GM12878 (cell line): ENCODE results near the gene ELL. TPM values are rescaled to one million over a fixed set of nuclear protein-coding genes. Genes with fewer than 3 reads are reported as not detected.

Source experiments
- ATAC-seq: fragments of 200-7000 bp; cut with Tn5 transposase; 3 replicates; pipeline ENCODE4 v1.9.1; 2020; ENCODE audit warnings: mild to moderate bottlenecking, moderate library complexity
- BruUV-seq: library from RNA; stranded (reverse); fragments of 400-500 nt; replicated peaks from 2 replicates; lab custom pipeline; 2021; lab: Mats Ljungman, UMichigan
- CTCF ChIA-PET: fragments of 300-600 bp; sonication (Branson Sonifier 250); formaldehyde crosslinking; extraction: SDS; loops from one replicate; lab custom pipeline; 2021; ENCODE audit warnings: inconsistent platforms; lab: Yijun Ruan, JAX
- POLR2A ChIA-PET: fragments of 350-600 bp; formaldehyde crosslinking; extraction: SDS; loops from one replicate; lab custom pipeline; 2021; ENCODE audit warnings: inconsistent platforms; lab: Charles Lee
- RAD21 ChIA-PET: fragments of 300-600 bp; sonication (Branson Sonifier 250); formaldehyde crosslinking; loops from one replicate; lab custom pipeline; 2023; ENCODE audit warnings: antibody characterized with exemption; ENCODE audit not compliant: unreplicated experiment; lab: Charles Lee
- SMC1A ChIA-PET: fragments of 300-600 bp; sonication (Branson Sonifier 250); formaldehyde crosslinking; loops from one replicate; lab custom pipeline; 2023; ENCODE audit not compliant: unreplicated experiment, uncharacterized antibody; lab: Charles Lee
- DNase-seq: peaks from one replicate; pipeline ENCODE4 v3.0.0-alpha.2; 2011; ENCODE audit warnings: low read depth, low spot score
- FAIRE-seq: peaks from 3 replicates; lab custom pipeline; 2011; peaks lifted over from hg19 to GRCh38; lab: Jason Lieb, UNC
- H2AFZ ChIP-seq: 2 replicates; pipeline ENCODE4 v1.6.0; 2011; ENCODE audit warnings: low read depth, low read length, control low read depth; ENCODE audit not compliant: control insufficient read depth
- H3K27ac ChIP-seq: 2 replicates; pipeline ENCODE4 v1.5.1; 2011; ENCODE audit warnings: control low read depth; ENCODE audit not compliant: control insufficient read depth, insufficient read depth
- H3K27me3 ChIP-seq, 2 experiments: replicated peaks in 1 of 2; 2 replicates each; pipeline versions ENCODE4 v1.6.0 to v1.6.1; 2011; ENCODE audit warnings: low read length in 1 of 2; ENCODE audit not compliant: control insufficient read depth in 2 of 2, insufficient read depth in 2 of 2
- H3K36me3 ChIP-seq, 2 experiments: 2 replicates each; pipeline ENCODE4 v1.5.1; 2011; ENCODE audit warnings: low read length in 1 of 2; ENCODE audit not compliant: control insufficient read depth in 2 of 2, insufficient read depth in 2 of 2
- H3K4me1 ChIP-seq: 2 replicates; pipeline ENCODE4 v1.6.1; 2011; ENCODE audit warnings: mild to moderate bottlenecking, low read length, moderate library complexity, mixed read lengths; ENCODE audit not compliant: control insufficient read depth, insufficient read depth
- H3K4me2 ChIP-seq: 2 replicates; pipeline ENCODE4 v1.6.0; 2011; ENCODE audit warnings: control low read depth; ENCODE audit not compliant: control insufficient read depth, insufficient read depth
- H3K4me3 ChIP-seq: fragments of 200-600 bp; sonication (generic); 2 replicates; pipeline ENCODE4 v1.5.1; 2016
- H3K79me2 ChIP-seq: 2 replicates; pipeline ENCODE4 v1.6.0; 2011; ENCODE audit warnings: low read length; ENCODE audit not compliant: control insufficient read depth, insufficient read depth
- H3K9ac ChIP-seq: 2 replicates; pipeline ENCODE4 v1.8.0; 2011; ENCODE audit warnings: low read length, control low read depth, mixed read lengths; ENCODE audit not compliant: control insufficient read depth, insufficient read depth
- H3K9me3 ChIP-seq: replicated peaks from 3 replicates; pipeline ENCODE4 v1.5.1; 2011; ENCODE audit warnings: mild to moderate bottlenecking, low read length; ENCODE audit not compliant: control insufficient read depth, insufficient read depth
- H4K20me1 ChIP-seq: 2 replicates; pipeline ENCODE4 v1.6.0; 2011; ENCODE audit not compliant: control insufficient read depth, insufficient read depth
- BCL11A ChIP-seq: IDR thresholded peaks from 2 replicates; pipeline ENCODE4 v1.6.1; 2011; ENCODE audit warnings: low read depth, low read length
- ETV6 ChIP-seq, 2 experiments: fragments of 450-650 bp in 1 of 2; IDR thresholded peaks in 1 of 2; conservative IDR thresholded peaks in 1 of 2; 2 replicates each; pipeline ENCODE4 v1.6.1; 2014; ENCODE audit warnings: antibody characterized with exemption in 1 of 2, borderline replicate concordance in 1 of 2, low read depth in 1 of 2, mild to moderate bottlenecking in 1 of 2, moderate library complexity in 1 of 2
- HDAC6 ChIP-seq: fragments of 200-600 bp; sonication (generic); IDR thresholded peaks from one replicate; pipeline ENCODE4 v1.8.0; 2017; ENCODE audit warnings: antibody characterized with exemption; ENCODE audit not compliant: unreplicated experiment
- IKZF2 ChIP-seq, 2 experiments: fragments of 450-650 bp; IDR thresholded peaks; 2 replicates each; pipeline ENCODE4 v1.6.1; 2017; ENCODE audit warnings: mild to moderate bottlenecking in 2 of 2, moderate library complexity in 2 of 2
- NFYB ChIP-seq: IDR thresholded peaks from 2 replicates; pipeline ENCODE4 v1.6.1; 2011; ENCODE audit warnings: low read depth, mild to moderate bottlenecking, low read length, improper control_type of control experiment, moderate library complexity; ENCODE audit not compliant: insufficient read depth
- POLR2AphosphoS5 ChIP-seq: IDR thresholded peaks from 2 replicates; pipeline ENCODE4 v1.6.1; 2011; ENCODE audit warnings: mild to moderate bottlenecking, low read length, inconsistent platforms
- RFX5 ChIP-seq: IDR thresholded peaks from 2 replicates; pipeline ENCODE4 v1.6.1; 2011; ENCODE audit warnings: low read depth, low read length, improper control_type of control experiment
- SP1 ChIP-seq: IDR thresholded peaks from one replicate; pipeline ENCODE4 v1.6.1; 2011; ENCODE audit warnings: low read depth, low read length
- SRF ChIP-seq, 2 experiments: IDR thresholded peaks; 2 replicates each; pipeline ENCODE4 v1.6.1; 2011; ENCODE audit warnings: low read depth in 2 of 2, low read length in 2 of 2, mild to moderate bottlenecking in 1 of 2, moderate library complexity in 1 of 2
- TCF3 ChIP-seq: IDR thresholded peaks from 2 replicates; pipeline ENCODE4 v1.6.1; 2012; ENCODE audit warnings: low read depth, mild to moderate bottlenecking, low read length, borderline replicate concordance; ENCODE audit not compliant: insufficient read depth
- WGBS: methylation state at CpG from one replicate; pipeline ENCODE4 v1.1.6; 2016; ENCODE audit warnings: low lambda C conversion rate; ENCODE audit not compliant: insufficient replicate concordance, insufficient coverage; ENCODE audit errors: missing lambda C conversion rate; 5-methylcytosine and 5-hydroxymethylcytosine counted together
- in situ Hi-C: fragments of 300-500 bp; cut with MboI; formaldehyde crosslinking; loops from 9 replicates; pipeline ENCODE4 v1.14.3; 2018; ENCODE audit warnings: mixed read lengths
- intact Hi-C: fragments of 100-400 bp; cut with micrococcal nuclease; formaldehyde crosslinking; loops from one replicate; pipeline ENCODE4 v1.14.2; 2022; ENCODE audit not compliant: unreplicated experiment
- polyA plus RNA-seq, 11 experiments: library from polyadenylated mRNA; depleted of rRNA in 4 of 11; unstranded in 6 of 11; stranded (reverse) in 5 of 11; fragments of >200 nt; fragmentation: Nextera tagmentation in 4 of 11; fragmentation: Illumina TruSeq in 1 of 11; extraction: Ambion mirVana in 4 of 11; extraction: Trizol in 1 of 11; gene quantifications; 1 replicate in 1 of 11; 2 replicates in 10 of 11; pipeline versions ENCODE4 v1.2.1 to v1.2.3, GENCODE V29; 2011 to 2016; ENCODE audit warnings: inconsistent platforms in 2 of 11, missing spikeins in 2 of 11, low read depth in 1 of 11
- total RNA-seq, 4 experiments: library from RNA; depleted of rRNA in 3 of 4; stranded (reverse); fragments of >200 nt in 3 of 4; fragmentation: Illumina TruSeq in 1 of 4; extraction: Trizol in 1 of 4; gene quantifications; 2 replicates each; pipeline versions ENCODE4 v1.2.1 to v1.2.3, GENCODE V29; 2013 to 2021
- TF ChIP-seq, protein P1 (sequence below): IDR thresholded peaks from 2 replicates; pipeline ENCODE4 v1.6.1; 2012; ENCODE audit warnings: low read depth, low read length, improper control_type of control experiment
- TF ChIP-seq, protein P2 (sequence below): IDR thresholded peaks from 2 replicates; pipeline ENCODE4 v1.6.1; 2011; ENCODE audit warnings: borderline replicate concordance, low read depth, mild to moderate bottlenecking, moderate library complexity, low read length; ENCODE audit not compliant: insufficient read depth, poor library complexity, severe bottlenecking
- TF ChIP-seq, protein P3 (sequence below): IDR thresholded peaks from 2 replicates; pipeline ENCODE4 v1.6.1; 2011; ENCODE audit warnings: low read depth, mild to moderate bottlenecking, low read length, moderate library complexity, borderline replicate concordance; ENCODE audit errors: extremely low read depth

The ELL gene
- total and polyA plus RNA-seq, 10 of the 15 experiments (the other 5 are each of a cell fraction or from before 2014, with no cell fraction given): 0.91 to 25.0 (median 9.1) TPM

DNA sequence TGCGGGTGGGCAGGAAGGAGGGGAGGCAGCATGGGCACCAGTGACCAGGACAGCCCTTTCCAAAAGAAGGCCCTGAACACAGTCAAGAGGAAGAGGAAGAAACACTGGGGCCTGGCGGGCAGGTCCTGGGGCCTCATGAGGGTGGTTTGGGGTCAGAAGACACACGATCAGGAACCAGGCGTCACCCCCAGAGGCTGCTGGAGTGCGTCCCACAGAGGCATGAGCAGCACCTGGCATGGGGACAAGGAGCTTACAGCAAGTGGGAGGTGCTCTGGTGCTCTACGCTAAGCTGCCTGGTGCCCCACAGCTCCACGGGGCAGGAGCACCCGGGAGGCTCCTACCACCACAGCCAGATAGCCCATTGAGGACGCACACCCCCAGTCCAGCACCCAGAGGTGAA lies 20.0 kb downstream of the ELL start:
- TF ChIP-seq, protein P1, sequence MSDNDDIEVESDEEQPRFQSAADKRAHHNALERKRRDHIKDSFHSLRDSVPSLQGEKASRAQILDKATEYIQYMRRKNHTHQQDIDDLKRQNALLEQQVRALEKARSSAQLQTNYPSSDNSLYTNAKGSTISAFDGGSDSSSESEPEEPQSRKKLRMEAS: no peak
- TF ChIP-seq SRF (IDR thresholded peaks at IDR 0.05; ENCODE audit: low read depth in 2 of 2, low read length in 2 of 2) (no peak), RFX5 (no peak), POLR2AphosphoS5 (no peak), IKZF2 (IDR thresholded peaks at IDR 0.05) (no peak), TCF3 (no peak), BCL11A (no peak), HDAC6 (no peak), ETV6 (conservative IDR thresholded peaks at IDR 0.05 in 1 of 2, IDR thresholded peaks at IDR 0.05 in 1 of 2; ENCODE audit: borderline replicate concordance in 1 of 2, low read depth in 1 of 2) (no peak), SP1 (no peak), NFYB (no peak)
- TF ChIP-seq, protein P2, sequence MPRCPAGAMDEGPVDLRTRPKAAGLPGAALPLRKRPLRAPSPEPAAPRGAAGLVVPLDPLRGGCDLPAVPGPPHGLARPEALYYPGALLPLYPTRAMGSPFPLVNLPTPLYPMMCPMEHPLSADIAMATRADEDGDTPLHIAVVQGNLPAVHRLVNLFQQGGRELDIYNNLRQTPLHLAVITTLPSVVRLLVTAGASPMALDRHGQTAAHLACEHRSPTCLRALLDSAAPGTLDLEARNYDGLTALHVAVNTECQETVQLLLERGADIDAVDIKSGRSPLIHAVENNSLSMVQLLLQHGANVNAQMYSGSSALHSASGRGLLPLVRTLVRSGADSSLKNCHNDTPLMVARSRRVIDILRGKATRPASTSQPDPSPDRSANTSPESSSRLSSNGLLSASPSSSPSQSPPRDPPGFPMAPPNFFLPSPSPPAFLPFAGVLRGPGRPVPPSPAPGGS: no peak
- TF ChIP-seq, protein P3, sequence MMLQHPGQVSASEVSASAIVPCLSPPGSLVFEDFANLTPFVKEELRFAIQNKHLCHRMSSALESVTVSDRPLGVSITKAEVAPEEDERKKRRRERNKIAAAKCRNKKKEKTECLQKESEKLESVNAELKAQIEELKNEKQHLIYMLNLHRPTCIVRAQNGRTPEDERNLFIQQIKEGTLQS: no peak
- SMC1A ChIA-PET: no interaction called here
- H3K79me2 ChIP-seq: peaks cover 84% of the 10 kb centered on the region
- RAD21 ChIA-PET: no interaction called here
- H3K9me3 ChIP-seq: no peaks in the 10 kb centered on the region
- H3K36me3 ChIP-seq: peaks cover 1 to 2% of the 10 kb centered on the region in 2 experiments; a peak in 3 of 4 replicates
- intact Hi-C loops (no loop called here), in situ Hi-C loops (no loop called here)
- BruUV-seq: no TSS peak
- H3K4me2 ChIP-seq: no peak overlapping the region
- WGBS: 70% methylated on average over 9 of the region's 9 CpGs
- no peak overlapping the region for H3K4me3 ChIP-seq
- no peak overlapping the region for H2AFZ ChIP-seq
- DNase-seq: no peak
- POLR2A ChIA-PET: no interaction called here
- H3K27me3 ChIP-seq: no peaks in the 10 kb centered on the region
- no peak for FAIRE-seq
- peaks cover 23% of the 10 kb centered on the region for H4K20me1 ChIP-seq
- no peak for ATAC-seq
- peaks cover 46% of the 10 kb centered on the region for H3K4me1 ChIP-seq
- CTCF ChIA-PET: no interaction called here
- H3K9ac ChIP-seq: no peak overlapping the region
- no peak overlapping the region for H3K27ac ChIP-seq
